GM12872 (cell line): ENCODE measurements around the gene ZNF121.

Source experiments
- TF ChIP-seq, protein P1 (sequence below): IDR thresholded peaks from 3 replicates; pipeline ENCODE4 v1.5.1; 2011; ENCODE audit warnings: low read depth, mild to moderate bottlenecking, low read length, moderate library complexity; ENCODE audit not compliant: insufficient read depth

The ZNF121 gene

GRCh38 chr19:9608912-9609311, 24.6 kb upstream of the ZNF121 start:
- TF ChIP-seq, protein P1, sequence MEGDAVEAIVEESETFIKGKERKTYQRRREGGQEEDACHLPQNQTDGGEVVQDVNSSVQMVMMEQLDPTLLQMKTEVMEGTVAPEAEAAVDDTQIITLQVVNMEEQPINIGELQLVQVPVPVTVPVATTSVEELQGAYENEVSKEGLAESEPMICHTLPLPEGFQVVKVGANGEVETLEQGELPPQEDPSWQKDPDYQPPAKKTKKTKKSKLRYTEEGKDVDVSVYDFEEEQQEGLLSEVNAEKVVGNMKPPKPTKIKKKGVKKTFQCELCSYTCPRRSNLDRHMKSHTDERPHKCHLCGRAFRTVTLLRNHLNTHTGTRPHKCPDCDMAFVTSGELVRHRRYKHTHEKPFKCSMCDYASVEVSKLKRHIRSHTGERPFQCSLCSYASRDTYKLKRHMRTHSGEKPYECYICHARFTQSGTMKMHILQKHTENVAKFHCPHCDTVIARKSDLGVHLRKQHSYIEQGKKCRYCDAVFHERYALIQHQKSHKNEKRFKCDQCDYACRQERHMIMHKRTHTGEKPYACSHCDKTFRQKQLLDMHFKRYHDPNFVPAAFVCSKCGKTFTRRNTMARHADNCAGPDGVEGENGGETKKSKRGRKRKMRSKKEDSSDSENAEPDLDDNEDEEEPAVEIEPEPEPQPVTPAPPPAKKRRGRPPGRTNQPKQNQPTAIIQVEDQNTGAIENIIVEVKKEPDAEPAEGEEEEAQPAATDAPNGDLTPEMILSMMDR: no peak

DNA sequence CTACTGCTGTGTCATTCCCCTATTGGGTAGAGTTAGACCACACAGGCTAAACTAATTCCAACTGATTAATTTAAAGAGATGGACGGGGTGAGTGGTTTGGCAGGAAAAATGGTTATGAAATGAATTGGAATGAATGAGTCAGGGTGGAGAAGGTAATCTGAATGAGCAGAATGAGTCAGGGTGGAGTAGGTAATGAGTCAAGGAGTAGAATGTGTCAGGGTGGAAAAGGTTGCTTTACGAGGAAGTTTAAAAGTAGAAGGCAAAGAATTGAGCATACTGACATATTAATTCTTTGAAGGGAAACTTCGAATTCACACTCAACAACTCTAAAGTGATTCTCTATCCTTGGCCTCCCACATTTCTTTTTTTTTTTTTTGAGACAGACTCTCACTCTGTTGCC, 12.7 kb upstream of the ZNF121 start:
- TF ChIP-seq, protein P1: no peak

GRCh38 chr19:9586764-9587163, 2.5 kb upstream of the ZNF121 start:
- TF ChIP-seq, protein P1: peak; percentile 71

- TF ChIP-seq, protein P1: no peak
Measured at GRCh38 chr19:9580728-9581127, 3.6 kb downstream of the ZNF121 start.

GRCh38 chr19:9570255-9570654, 14.0 kb downstream of the ZNF121 start:
- TF ChIP-seq, protein P1: no peak

GRCh38 chr19:9566729-9567128, 17.6 kb downstream of the ZNF121 start:
- TF ChIP-seq, protein P1: 0 out of 3 replicates have a peak, but pooled peaks have one; percentile 12

- TF ChIP-seq, protein P1: no peak
Measured at GRCh38 chr19:9565900-9566705, 18.2 kb downstream of the ZNF121 start.
